ENCODE data around the gene ZDHHC5.
"Not testable (repeated sequence)": the region's sequence is repeated elsewhere in the genome, so short reads cannot be mapped to it uniquely, and the experiment has no call there.

Gene ZDHHC5

GRCh38 chr11:57668434-57668782, 494 bp downstream of the ZDHHC5 start:
- DNase-seq: no peak

GRCh38 chr11:57674251-57674650, 6.3 kb downstream of the ZDHHC5 start:
- DNase-seq: no peak

GRCh38 chr11:57675176-57675941, 7.4 kb downstream of the ZDHHC5 start:
- DNase-seq: no peak

- DNase-seq: no peak
Measured at GRCh38 chr11:57679396-57679795, 11.5 kb downstream of the ZDHHC5 start.

- DNase-seq: no peak
Measured at GRCh38 chr11:57680552-57680874, 12.6 kb downstream of the ZDHHC5 start.

GRCh38 chr11:57681168-57681567, 13.3 kb downstream of the ZDHHC5 start:
- DNase-seq: no peak

GRCh38 chr11:57690474-57690873, 22.6 kb downstream of the ZDHHC5 start:
- not testable (repeated sequence) for DNase-seq

GRCh38 chr11:57698843-57699365, 31.0 kb downstream of the ZDHHC5 start:
- no peak for DNase-seq

- no peak for DNase-seq
Measured at GRCh38 chr11:57699813-57700212, 31.9 kb downstream of the ZDHHC5 start.

GRCh38 chr11:57700425-57700824, 32.5 kb downstream of the ZDHHC5 start:
- DNase-seq: no peak

- DNase-seq: no peak
Measured at GRCh38 chr11:57703341-57703740, 35.4 kb downstream of the ZDHHC5 start.

- DNase-seq: no peak
Measured at GRCh38 chr11:57704932-57705331, 37.0 kb downstream of the ZDHHC5 start.

- DNase-seq: not testable (repeated sequence)
Measured at GRCh38 chr11:57705432-57705831, 37.5 kb downstream of the ZDHHC5 start.

GRCh38 chr11:57709802-57710367, 42.0 kb downstream of the ZDHHC5 start:
- no peak for DNase-seq

GRCh38 chr11:57711414-57712255, 43.7 kb downstream of the ZDHHC5 start, which contains the start of gene MED19:
Gene MED19, minus strand, starts transcription at chr11:57712215. Its CDS starts 36 bp downstream, at chr11:57712179.
- DNase-seq: peak; percentile 89

- peak; percentile 91 for DNase-seq
Measured at GRCh38 chr11:57712256-57713150, 44.6 kb downstream of the ZDHHC5 start, which contains the start of gene TMX2. Gene TMX2, plus strand, starts transcription at chr11:57712593. Its CDS starts 26 bp downstream, at chr11:57712619.

- DNase-seq: no peak
Measured at GRCh38 chr11:57713835-57714234, 45.9 kb downstream of the ZDHHC5 start.

- DNase-seq: not testable (repeated sequence)
Measured at GRCh38 chr11:57716726-57717125, 48.8 kb downstream of the ZDHHC5 start.

GRCh38 chr11:57727185-57727584, 59.3 kb downstream of the ZDHHC5 start:
- DNase-seq: no peak

- no peak for DNase-seq
Measured at GRCh38 chr11:57728829-57729228, 60.9 kb downstream of the ZDHHC5 start.

- DNase-seq: no peak
Measured at GRCh38 chr11:57729479-57729878, 61.6 kb downstream of the ZDHHC5 start.

GRCh38 chr11:57732661-57733060, 64.7 kb downstream of the ZDHHC5 start:
- no peak for DNase-seq
